Smooth muscle cell of trachea (primary cell): ENCODE results near the gene YIF1A. TPM values are rescaled to one million over a fixed set of nuclear protein-coding genes. Genes with fewer than 3 reads are reported as not detected.

Experiments
- total RNA-seq: library from RNA; depleted of rRNA; stranded (reverse); fragments of >200 nt; gene quantifications from 2 replicates; pipeline ENCODE4 v1.2.1, GENCODE V29; 2014

Gene YIF1A
- total RNA-seq, result 143 and 179 TPM in 2 replicates

GRCh38 chr11:66288671-66289547, at the start of gene YIF1A:
YIF1A (minus strand) TSS chr11:66289143; CDS start chr11:66288985, 158 bp downstream.

GRCh38 chr11:66336234-66337102, 47.5 kb upstream of the YIF1A start, which contains the start of gene RIN1:
RIN1 (minus strand) TSS chr11:66336434; CDS start chr11:66336402, 32 bp downstream.

GRCh38 chr11:66316849-66317251, 27.9 kb upstream of the YIF1A start, which contains the start of gene CD248:
CD248 (minus strand) TSS chr11:66317044; CDS start chr11:66317027, 17 bp downstream.

GRCh38 chr11:66291706-66292542, 3.0 kb upstream of the YIF1A start, which contains the start of gene TMEM151A:
TMEM151A (plus strand) TSS chr11:66291894; CDS start chr11:66292014, 120 bp downstream.

GRCh38 chr11:66277471-66278362, 11.2 kb downstream of the YIF1A start, which contains the start of gene CNIH2:
CNIH2 (plus strand) TSS chr11:66278175; CDS start chr11:66278457, 282 bp downstream.

GRCh38 chr11:66268244-66268951, 20.5 kb downstream of the YIF1A start, which contains the start of gene RAB1B:
RAB1B (plus strand) TSS chr11:66268639; CDS start chr11:66268680, 41 bp downstream.

Other genes with a start within 250 kb of the YIF1A start
- gene GAL3ST3, start 240.0 kb downstream of the YIF1A start, total RNA-seq, result not detected in 2 replicates
- gene SF3B2, start 236.8 kb downstream of the YIF1A start, total RNA-seq, result 163 and 165 TPM in 2 replicates
- gene PACS1, start 218.9 kb downstream of the YIF1A start, total RNA-seq, result 31.3 and 46.0 TPM in 2 replicates
- 10.5 and 25.1 TPM in 2 replicates for gene KLC2, start 31.4 kb downstream of the YIF1A start, total RNA-seq
- gene RAB1B, start 20.5 kb downstream of the YIF1A start, total RNA-seq, result 103 and 130 TPM in 2 replicates
- 0.15 and 0.17 TPM in 2 replicates for gene CNIH2, start 11.0 kb downstream of the YIF1A start, total RNA-seq
- gene TMEM151A, start 2.8 kb upstream of the YIF1A start, total RNA-seq, result 0.66 TPM in 1 of 2 replicates, not detected in the other
- 341 and 371 TPM in 2 replicates for gene CD248, start 27.9 kb upstream of the YIF1A start, total RNA-seq
- gene RIN1, start 47.3 kb upstream of the YIF1A start, total RNA-seq, result 44.8 and 54.4 TPM in 2 replicates
- 36.9 and 65.2 TPM in 2 replicates for gene BRMS1, start 56.0 kb upstream of the YIF1A start, total RNA-seq
- gene B4GAT1, start 58.5 kb upstream of the YIF1A start, total RNA-seq, result 41.3 and 58.1 TPM in 2 replicates
- gene SLC29A2, start 82.6 kb upstream of the YIF1A start, total RNA-seq, result 0.58 and 0.66 TPM in 2 replicates
- gene NPAS4, start 131.9 kb upstream of the YIF1A start, total RNA-seq, result 0.29 TPM in 1 of 2 replicates, not detected in the other
- 37.1 and 69.4 TPM in 2 replicates for gene MRPL11, start 149.7 kb upstream of the YIF1A start, total RNA-seq
- gene PELI3, start 177.8 kb upstream of the YIF1A start, total RNA-seq, result 15.3 and 28.0 TPM in 2 replicates
- 40.1 and 58.4 TPM in 2 replicates for gene DPP3, start 191.3 kb upstream of the YIF1A start, total RNA-seq
- gene BBS1, start 221.5 kb upstream of the YIF1A start, total RNA-seq, result 32.9 and 45.7 TPM in 2 replicates